GM12801 (cell line): ENCODE data around the gene NAV1.

Experiments
- TF ChIP-seq, protein P1 (sequence below): IDR thresholded peaks from one replicate; pipeline ENCODE4 v1.5.1; 2011; ENCODE audit warnings: control low read depth; ENCODE audit not compliant: insufficient read length; ENCODE audit errors: extremely low read depth

Gene NAV1, protein sequence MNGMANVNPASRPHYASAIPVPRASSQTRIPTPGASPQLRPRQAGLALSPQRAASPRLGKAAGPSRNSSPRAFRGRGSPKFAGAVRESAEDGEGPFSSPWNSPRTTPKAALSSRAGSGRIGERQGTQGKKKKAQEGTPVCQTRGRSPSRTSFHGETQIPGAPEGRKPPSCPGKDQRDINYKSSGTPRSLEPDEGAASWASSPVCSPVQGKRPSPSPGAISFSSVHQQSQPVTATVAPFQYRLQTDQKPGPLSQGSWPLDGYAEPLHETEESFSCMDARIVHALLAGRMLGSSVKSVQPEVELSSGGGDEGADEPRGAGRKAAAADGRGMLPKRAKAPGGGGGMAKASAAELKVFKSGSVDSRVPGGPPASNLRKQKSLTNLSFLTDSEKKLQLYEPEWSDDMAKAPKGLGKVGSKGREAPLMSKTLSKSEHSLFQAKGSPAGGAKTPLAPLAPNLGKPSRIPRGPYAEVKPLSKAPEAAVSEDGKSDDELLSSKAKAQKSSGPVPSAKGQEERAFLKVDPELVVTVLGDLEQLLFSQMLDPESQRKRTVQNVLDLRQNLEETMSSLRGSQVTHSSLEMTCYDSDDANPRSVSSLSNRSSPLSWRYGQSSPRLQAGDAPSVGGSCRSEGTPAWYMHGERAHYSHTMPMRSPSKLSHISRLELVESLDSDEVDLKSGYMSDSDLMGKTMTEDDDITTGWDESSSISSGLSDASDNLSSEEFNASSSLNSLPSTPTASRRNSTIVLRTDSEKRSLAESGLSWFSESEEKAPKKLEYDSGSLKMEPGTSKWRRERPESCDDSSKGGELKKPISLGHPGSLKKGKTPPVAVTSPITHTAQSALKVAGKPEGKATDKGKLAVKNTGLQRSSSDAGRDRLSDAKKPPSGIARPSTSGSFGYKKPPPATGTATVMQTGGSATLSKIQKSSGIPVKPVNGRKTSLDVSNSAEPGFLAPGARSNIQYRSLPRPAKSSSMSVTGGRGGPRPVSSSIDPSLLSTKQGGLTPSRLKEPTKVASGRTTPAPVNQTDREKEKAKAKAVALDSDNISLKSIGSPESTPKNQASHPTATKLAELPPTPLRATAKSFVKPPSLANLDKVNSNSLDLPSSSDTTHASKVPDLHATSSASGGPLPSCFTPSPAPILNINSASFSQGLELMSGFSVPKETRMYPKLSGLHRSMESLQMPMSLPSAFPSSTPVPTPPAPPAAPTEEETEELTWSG (N-terminal part only)

GRCh38 chr1:201538612-201539551 lies at the start of gene NAV1:
Gene NAV1, plus strand, starts transcription at chr1:201539127. Its CDS starts 83,758 bp downstream, at chr1:201622885.
- TF ChIP-seq, protein P1, sequence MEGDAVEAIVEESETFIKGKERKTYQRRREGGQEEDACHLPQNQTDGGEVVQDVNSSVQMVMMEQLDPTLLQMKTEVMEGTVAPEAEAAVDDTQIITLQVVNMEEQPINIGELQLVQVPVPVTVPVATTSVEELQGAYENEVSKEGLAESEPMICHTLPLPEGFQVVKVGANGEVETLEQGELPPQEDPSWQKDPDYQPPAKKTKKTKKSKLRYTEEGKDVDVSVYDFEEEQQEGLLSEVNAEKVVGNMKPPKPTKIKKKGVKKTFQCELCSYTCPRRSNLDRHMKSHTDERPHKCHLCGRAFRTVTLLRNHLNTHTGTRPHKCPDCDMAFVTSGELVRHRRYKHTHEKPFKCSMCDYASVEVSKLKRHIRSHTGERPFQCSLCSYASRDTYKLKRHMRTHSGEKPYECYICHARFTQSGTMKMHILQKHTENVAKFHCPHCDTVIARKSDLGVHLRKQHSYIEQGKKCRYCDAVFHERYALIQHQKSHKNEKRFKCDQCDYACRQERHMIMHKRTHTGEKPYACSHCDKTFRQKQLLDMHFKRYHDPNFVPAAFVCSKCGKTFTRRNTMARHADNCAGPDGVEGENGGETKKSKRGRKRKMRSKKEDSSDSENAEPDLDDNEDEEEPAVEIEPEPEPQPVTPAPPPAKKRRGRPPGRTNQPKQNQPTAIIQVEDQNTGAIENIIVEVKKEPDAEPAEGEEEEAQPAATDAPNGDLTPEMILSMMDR: no peak

- TF ChIP-seq, protein P1: no peak
Measured at GRCh38 chr1:201489643-201490261, 49.2 kb upstream of the NAV1 start.

- TF ChIP-seq, protein P1: no peak
Measured at GRCh38 chr1:201490708-201491131, 48.2 kb upstream of the NAV1 start.

GRCh38 chr1:201491896-201492511 lies 46.9 kb upstream of the NAV1 start:
- TF ChIP-seq, protein P1: no peak

- TF ChIP-seq, protein P1: no peak
Measured at GRCh38 chr1:201493757-201494617, 44.9 kb upstream of the NAV1 start.
